Activated CD4-positive, CD25-positive, alpha-beta regulatory T cell treated with anti-CD3 and anti-CD28 coated beads, Interleukin-2, amount 50 U/mL, for 24 hours (primary cell): Measurements from ENCODE around the gene VPS29.
"Not testable (repeated sequence)": the region's sequence is repeated elsewhere in the genome, so short reads cannot be mapped to it uniquely, and the experiment has no call there.

Source experiments
- ATAC-seq, 2 donors: fragments of 150-1000 bp; cut with Tn5 transposase; one replicate each; pipeline ENCODE4 v1.10.0; 2021; ENCODE audit warnings: mild to moderate bottlenecking in 1 of 2, moderate library complexity in 1 of 2

Gene VPS29

GRCh38 chr12:110520876-110521712 lies 19.2 kb upstream of the VPS29 start:
- ATAC-seq, result peak; percentile 76 to 84

- not testable (repeated sequence) for ATAC-seq
Measured at GRCh38 chr12:110518014-110518413, 16.1 kb upstream of the VPS29 start.

- no peak for ATAC-seq
Measured at GRCh38 chr12:110516995-110517394, 15.1 kb upstream of the VPS29 start.

GRCh38 chr12:110514363-110514762 lies 12.5 kb upstream of the VPS29 start:
- ATAC-seq, result no peak

DNA sequence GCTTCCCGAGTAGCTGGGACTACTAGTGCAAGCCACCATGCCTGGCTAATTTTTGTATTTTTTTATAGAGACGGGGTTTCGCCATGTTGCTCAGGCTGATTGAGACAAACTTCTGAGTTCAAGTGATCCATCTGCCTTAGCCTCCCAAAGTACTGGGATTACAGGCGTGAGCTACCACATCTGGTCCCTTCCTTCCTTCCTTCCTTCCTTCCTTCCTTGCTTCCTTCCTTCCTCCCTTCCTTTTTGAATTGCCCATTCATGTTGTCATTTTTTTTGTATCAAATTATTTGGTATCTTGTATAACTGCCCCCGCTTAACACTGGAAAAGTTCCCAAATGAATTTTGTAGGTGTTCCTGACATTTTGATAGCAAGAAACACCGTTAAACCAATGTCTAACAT lies 11.9 kb upstream of the VPS29 start:
- ATAC-seq, result no peak

GRCh38 chr12:110508071-110508586 lies 6.2 kb upstream of the VPS29 start:
- ATAC-seq, result no peak

DNA sequence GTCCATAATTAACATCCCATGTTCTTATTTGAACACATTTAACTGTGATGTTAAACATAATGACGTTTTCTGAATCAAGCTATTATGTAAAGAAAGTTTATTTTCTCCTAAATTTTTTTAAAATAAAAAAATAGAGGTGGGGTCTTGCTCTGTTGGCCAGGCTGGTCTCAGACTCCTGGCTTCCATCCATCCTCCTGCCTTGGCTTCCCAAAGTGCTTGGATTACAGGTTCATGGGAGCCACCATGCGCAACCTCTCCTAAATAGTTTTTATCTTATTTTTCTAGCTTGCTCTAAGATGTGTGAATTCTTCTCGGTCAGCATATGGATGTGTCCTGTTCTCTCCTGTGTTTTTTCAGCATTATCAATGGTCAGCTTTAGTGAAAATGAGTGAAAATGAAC lies 3.4 kb upstream of the VPS29 start:
- no peak for ATAC-seq

DNA sequence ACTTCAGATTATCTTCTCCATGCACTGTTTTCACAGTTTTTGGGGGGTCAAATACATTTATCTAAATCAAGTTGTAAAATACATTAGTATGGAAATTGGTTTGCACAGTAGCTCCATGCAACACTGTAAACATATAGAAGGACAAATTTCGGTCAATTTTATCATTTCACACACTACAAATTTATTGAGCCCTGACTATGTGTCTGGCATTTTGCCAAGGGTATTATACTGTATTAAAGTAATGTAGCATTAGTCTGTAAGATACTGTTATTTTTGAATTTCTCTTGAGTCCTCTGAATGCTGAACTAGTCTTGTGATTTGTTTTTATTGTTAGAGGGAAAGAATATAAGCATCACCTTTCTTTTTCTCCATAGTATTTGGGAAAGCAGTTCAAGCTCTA lies 1.5 kb upstream of the VPS29 start:
- no peak for ATAC-seq

GRCh38 chr12:110501399-110501751 lies 536 bp downstream of the VPS29 start:
- peak in 1 of 2 donors; percentile 3 for ATAC-seq

DNA sequence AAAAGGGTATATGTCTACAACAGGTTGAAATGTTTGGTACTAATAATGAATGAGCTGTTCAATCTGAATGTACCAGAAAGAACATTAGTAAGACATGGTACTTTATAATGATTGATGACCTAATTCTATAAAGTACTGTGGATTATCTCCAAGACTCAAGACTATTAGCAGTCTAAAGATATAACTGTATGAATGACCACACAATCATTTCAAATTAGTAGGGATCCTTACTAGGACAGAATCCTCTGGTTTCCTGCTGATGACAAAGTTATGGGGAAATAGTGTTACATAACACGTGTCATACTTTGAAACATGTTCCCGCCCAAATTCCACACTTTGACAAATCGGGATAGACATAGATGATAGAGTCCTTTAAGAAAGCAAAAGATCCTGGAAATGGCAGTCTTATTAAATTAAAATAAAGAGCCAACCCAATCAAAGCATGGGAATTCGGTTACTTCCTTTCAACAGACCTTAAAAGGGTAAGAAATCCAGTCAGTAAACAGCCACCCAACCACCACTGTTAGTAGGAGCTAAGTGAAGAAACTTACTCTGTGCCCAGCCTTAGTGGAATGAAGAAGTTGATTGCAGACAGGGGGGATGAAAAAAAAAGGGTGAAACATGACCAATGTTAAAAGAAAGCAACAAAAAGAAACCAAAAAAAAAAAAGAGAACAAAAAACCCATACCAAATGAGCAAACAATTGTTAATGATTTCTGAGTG lies 2.8 kb downstream of the VPS29 start:
- no peak for ATAC-seq

DNA sequence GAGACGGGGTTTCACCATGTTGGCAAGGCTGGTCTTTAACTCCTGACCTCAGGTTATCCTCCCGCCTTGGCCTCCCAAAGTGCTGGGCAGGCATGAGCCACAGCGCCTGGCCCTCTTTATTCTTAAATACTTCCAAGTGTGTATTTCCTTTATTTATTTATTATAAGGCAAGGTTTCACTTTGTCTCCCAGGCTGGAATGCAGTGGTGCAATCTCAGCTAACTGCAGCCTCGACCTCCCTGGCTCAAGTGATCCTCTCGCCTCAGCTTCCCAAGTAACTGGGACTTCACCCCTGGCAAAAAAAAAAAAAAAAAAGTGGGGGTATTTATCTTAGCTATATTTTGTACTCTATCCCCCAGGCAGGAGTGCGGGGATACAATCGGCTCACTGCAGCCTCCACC lies 26.5 kb downstream of the VPS29 start:
- ATAC-seq, result no peak

- ATAC-seq, result peak; percentile 85
Measured at GRCh38 chr12:110468214-110469048, 33.5 kb downstream of the VPS29 start, which contains the start of the genes FAM216A and GPN3. FAM216A (plus strand) TSS chr12:110468845; CDS start chr12:110468876, 31 bp downstream. GPN3 (minus strand) TSS chr12:110468257; CDS start chr12:110468203, 54 bp downstream.

- no peak for ATAC-seq
Measured at GRCh38 chr12:110467847-110468213, 34.1 kb downstream of the VPS29 start.

DNA sequence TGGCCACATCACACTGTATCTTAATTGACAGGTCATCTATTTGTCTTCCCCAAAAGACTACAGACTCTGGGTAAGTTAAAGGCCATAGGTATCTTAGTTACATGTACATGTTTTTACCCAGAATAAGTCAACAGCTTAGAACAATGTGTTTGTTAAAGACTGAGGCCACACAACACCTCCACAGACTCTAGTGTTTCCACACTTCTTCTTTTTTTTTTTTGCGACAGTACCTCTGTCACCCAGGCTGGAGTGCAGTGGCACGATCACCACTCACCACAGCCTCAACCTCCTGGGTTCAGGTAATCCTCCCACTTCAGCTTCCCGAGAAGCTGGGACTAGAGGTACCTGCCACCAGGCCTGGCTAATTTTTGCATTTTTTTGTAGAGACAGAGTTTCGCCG lies 35.1 kb downstream of the VPS29 start:
- no peak for ATAC-seq

DNA sequence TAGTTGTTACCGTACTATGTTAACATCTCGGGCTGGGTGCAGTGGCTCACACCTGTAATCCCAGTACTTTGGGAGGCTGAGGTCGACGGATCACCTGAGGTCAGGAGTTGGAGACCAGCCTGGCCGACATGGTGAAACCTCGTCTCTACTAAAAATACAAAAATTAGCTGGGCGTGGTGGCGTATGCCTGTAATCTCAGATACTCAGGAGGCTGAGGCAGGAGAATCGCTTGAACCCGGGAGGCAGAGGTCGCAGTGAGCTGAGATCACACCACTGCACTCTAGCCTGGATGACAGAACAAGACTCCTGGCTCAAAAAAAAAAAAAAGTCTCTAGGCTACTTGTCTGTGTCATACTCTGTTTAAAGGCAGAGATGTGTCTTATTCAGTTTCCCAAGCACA lies 36.1 kb downstream of the VPS29 start:
- not testable (repeated sequence) for ATAC-seq

GRCh38 chr12:110465024-110465423 lies 36.9 kb downstream of the VPS29 start:
- no peak for ATAC-seq

DNA sequence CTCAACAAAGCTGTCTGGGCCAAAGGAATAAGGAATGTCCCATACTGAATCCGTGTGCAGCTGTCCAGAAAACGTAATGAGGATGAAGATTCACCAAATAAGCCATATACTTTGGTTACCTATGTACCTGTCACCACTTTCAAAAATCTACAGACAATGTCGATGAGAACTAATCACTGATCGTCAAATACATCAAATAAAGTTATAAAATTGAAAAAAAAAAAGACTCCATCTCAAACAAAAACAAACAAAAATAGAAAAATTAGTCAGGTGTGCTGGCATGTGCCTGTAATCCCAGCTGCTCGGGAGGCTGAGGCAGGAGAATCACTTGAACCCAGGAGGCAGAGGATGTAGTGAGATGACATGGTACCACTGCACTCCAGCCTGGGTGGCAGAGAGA lies 40.7 kb downstream of the VPS29 start:
- ATAC-seq, result not testable (repeated sequence)

GRCh38 chr12:110458756-110459155 lies 43.2 kb downstream of the VPS29 start:
- ATAC-seq, result no peak

DNA sequence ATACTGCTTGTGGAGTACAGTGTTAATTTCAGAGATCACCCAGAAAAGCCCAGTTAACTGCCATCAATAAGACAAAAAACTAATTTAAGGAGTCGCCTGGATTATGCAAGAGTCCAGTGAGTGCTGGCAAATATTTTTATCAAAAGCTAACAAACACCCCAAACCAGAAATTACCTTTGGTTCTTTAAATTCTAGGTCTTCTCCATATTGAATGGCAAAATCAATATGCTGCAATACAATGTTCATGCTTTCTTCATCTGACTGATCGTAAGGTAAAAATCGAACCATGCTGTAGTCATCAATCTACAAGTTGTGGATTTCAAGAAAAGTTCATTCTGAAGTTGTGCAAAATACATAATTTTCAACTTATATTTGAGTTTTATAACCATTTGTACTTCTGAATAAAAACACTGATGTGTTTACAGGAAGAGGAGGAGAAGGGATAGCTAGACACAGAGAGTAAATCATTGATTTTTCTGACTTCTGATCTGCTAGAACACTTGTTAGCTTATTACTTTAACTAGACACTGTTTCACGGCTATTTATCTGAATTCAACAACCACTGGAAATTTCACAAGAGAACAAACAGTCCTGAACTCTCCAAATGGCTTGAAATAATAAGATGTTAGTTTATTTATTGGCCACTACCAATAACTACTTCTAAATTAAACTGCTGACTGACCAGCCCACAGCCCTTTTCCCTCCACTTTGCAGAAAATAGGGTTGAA lies 48.2 kb downstream of the VPS29 start:
- ATAC-seq, result no peak

DNA sequence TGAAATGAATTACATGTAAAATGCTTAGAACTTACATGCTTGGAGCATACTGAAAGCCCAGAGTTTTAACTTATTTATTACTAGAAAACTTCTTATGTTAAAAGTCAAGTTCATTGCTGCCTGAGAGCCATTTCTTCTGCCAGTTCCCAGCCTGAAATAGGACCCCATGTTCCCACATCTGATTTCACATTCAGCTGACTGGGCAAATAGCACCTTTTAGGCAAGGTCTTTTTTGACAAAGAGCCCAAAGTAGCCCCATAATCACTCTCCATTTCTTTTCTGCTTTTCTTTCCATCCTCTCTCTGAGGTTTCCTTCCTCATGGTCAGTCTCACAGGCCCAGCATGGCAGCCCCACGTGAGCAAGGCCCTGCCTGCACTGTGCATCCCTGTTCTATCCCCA lies 50.6 kb downstream of the VPS29 start:
- ATAC-seq, result no peak

DNA sequence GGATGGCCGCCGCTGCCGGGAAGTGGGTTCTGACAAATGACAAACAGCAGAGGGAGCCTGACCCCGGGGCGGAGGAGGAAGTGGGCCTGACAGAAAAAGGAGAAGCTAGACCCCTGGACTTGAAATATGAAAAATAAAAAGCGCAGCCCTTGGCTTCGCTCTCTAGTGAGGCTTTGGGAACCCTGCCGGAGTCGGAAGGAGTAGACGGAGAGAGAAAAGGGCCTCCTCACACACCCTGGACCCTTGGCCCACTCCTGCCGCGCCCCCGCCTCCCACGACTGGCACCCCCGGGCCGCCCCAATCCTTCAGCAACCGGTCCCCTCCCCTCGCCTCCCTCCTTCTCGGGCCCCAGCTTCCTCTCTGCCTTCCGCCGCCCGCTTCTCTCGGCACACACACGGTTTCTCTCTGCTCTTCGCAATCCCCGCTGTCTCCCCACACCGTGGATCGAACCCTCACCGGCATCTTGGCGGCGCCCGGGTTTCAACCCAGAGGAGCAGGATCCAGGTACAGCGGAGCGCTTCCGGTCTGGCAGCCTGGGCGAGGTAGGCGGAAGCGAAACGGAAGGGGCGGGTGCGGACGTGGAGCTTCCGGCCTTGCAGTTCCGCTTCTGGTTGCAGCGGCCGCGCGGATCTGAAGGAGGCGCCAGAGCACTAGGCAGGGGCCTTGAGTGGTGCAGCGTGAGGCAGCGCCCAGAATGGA lies 52.0 kb downstream of the VPS29 start, which contains the start of gene ARPC3:
Gene ARPC3 (minus strand): TSS at position 539 of the 699 bp plus-strand sequence. CDS start 77 bp downstream, at position 462.
- ATAC-seq, result peak; percentile 98 to 99
